Endothelial cell of umbilical vein (primary cell): ENCODE data around the gene ITGB2. TPM values are rescaled to one million over a fixed set of nuclear protein-coding genes. Genes with fewer than 3 reads are reported as not detected.

Experiments
- BruUV-seq: library from RNA; stranded (reverse); fragments of 400-500 nt; replicated peaks from 2 replicates; lab custom pipeline; 2021; lab: Mats Ljungman, UMichigan
- CTCF ChIA-PET: fragments of 300-600, 350-600 bp; sonication (Branson Sonifier 250); formaldehyde crosslinking; loops from one replicate; lab custom pipeline; 2021; ENCODE audit warnings: antibody characterized with exemption, inconsistent platforms; lab: Charles Lee
- POLR2A ChIA-PET: fragments of 300-600, 350-600 bp; sonication (Branson Sonifier 250); formaldehyde crosslinking; loops from one replicate; lab custom pipeline; 2021; ENCODE audit warnings: antibody characterized with exemption, inconsistent platforms; lab: Charles Lee
- DNase-seq: peaks from one replicate; pipeline ENCODE4 v3.0.0-alpha.2; 2011; ENCODE audit warnings: low read depth, low spot score
- FAIRE-seq: peaks from 2 replicates; lab custom pipeline; 2011; peaks lifted over from hg19 to GRCh38; lab: Jason Lieb, UNC
- H2AFZ ChIP-seq: 2 replicates; pipeline ENCODE4 v1.6.0; 2012; ENCODE audit warnings: low read depth, low read length, control low read depth, inconsistent platforms
- H3K27ac ChIP-seq: 2 replicates; pipeline ENCODE4 v1.5.1; 2011; ENCODE audit warnings: low read depth, mild to moderate bottlenecking, control low read depth, low read length, moderate library complexity; ENCODE audit not compliant: insufficient read depth
- H3K27me3 ChIP-seq, 2 experiments: 2 replicates each; pipeline versions ENCODE4 v1.6.0 to v1.6.1; 2011; ENCODE audit warnings: low read length in 2 of 2, mixed read lengths in 1 of 2; ENCODE audit not compliant: control insufficient read depth in 2 of 2, insufficient read depth in 2 of 2
- H3K36me3 ChIP-seq, 2 experiments: 2 replicates in 1 of 2; 3 replicates in 1 of 2; pipeline ENCODE4 v1.5.1; 2011; ENCODE audit warnings: low read length in 2 of 2, mild to moderate bottlenecking in 1 of 2, moderate library complexity in 1 of 2; ENCODE audit not compliant: control insufficient read depth in 2 of 2, insufficient read depth in 2 of 2; ENCODE audit errors: extremely low read depth in 1 of 2
- H3K4me1 ChIP-seq: 3 replicates; pipeline ENCODE4 v1.5.1; 2011; ENCODE audit warnings: mild to moderate bottlenecking, low read length; ENCODE audit not compliant: control insufficient read depth, insufficient read depth; ENCODE audit errors: extremely low read depth
- H3K4me2 ChIP-seq: 2 replicates; pipeline ENCODE4 v1.6.1; 2011; ENCODE audit warnings: low read length, control low read depth, mixed read lengths; ENCODE audit not compliant: insufficient read depth
- H3K4me3 ChIP-seq, 3 experiments: fragments of 200-600 bp in 1 of 3; sonication (generic), shearing (Covaris generic) in 1 of 3; replicated peaks in 1 of 3; 2 replicates each; pipeline ENCODE4 v1.5.1; 2011 to 2016; ENCODE audit warnings: control low read depth in 3 of 3, low read length in 3 of 3, mild to moderate bottlenecking in 2 of 3, inconsistent platforms in 1 of 3, low read depth in 1 of 3, moderate library complexity in 1 of 3; ENCODE audit not compliant: insufficient read depth in 1 of 3
- H3K79me2 ChIP-seq: 2 replicates; pipeline ENCODE4 v1.6.0; 2012; ENCODE audit warnings: low read length, inconsistent platforms; ENCODE audit not compliant: control insufficient read depth, insufficient read depth
- H3K9ac ChIP-seq: replicated peaks from 2 replicates; pipeline ENCODE3; 2011; ENCODE audit warnings: low read length, control low read depth; ENCODE audit not compliant: insufficient read depth; ENCODE audit errors: extremely low read depth
- H3K9me1 ChIP-seq: replicated peaks from 3 replicates; pipeline ENCODE4 v1.6.0; 2011; ENCODE audit warnings: mild to moderate bottlenecking, low read length; ENCODE audit not compliant: control insufficient read depth, insufficient read depth; ENCODE audit errors: extremely low read depth
- H3K9me3 ChIP-seq: replicated peaks from 2 replicates; pipeline ENCODE4 v1.5.1; 2012; ENCODE audit warnings: low read length, inconsistent platforms; ENCODE audit not compliant: control insufficient read depth, insufficient read depth
- H4K20me1 ChIP-seq: replicated peaks from 2 replicates; pipeline ENCODE3; 2011; ENCODE audit warnings: mild to moderate bottlenecking, low read length; ENCODE audit not compliant: control insufficient read depth, insufficient read depth; ENCODE audit errors: extremely low read depth
- CTCF ChIP-seq, 2 donors: IDR thresholded peaks; 1 replicate in 1 of 2; 2 replicates in 1 of 2; pipeline ENCODE4 v1.5.1; 2011; ENCODE audit warnings: low read length in 2 of 2, mild to moderate bottlenecking in 2 of 2, moderate library complexity in 2 of 2, control low read depth in 1 of 2, inconsistent platforms in 1 of 2, low read depth in 1 of 2; ENCODE audit not compliant: insufficient read depth in 1 of 2; ENCODE audit errors: extremely low read depth in 1 of 2
- EZH2 ChIP-seq: IDR thresholded peaks from 2 replicates; pipeline ENCODE4 v1.6.1; 2012; ENCODE audit warnings: borderline replicate concordance, low read depth, mild to moderate bottlenecking, moderate library complexity, low read length, inconsistent platforms; ENCODE audit not compliant: severe bottlenecking
- FOS ChIP-seq: IDR thresholded peaks from 2 replicates; pipeline ENCODE4 v1.6.1; 2011; ENCODE audit warnings: mild to moderate bottlenecking, low read length, moderate library complexity, borderline replicate concordance; ENCODE audit not compliant: insufficient read depth
- GATA2 ChIP-seq: IDR thresholded peaks from 2 replicates; pipeline ENCODE4 v1.7.0; 2011; ENCODE audit warnings: low read depth, mild to moderate bottlenecking, moderate library complexity, mixed read lengths, low read length; ENCODE audit not compliant: insufficient read length, insufficient read depth
- JUN ChIP-seq: IDR thresholded peaks from 2 replicates; pipeline ENCODE4 v1.6.1; 2011; ENCODE audit warnings: borderline replicate concordance, low read depth; ENCODE audit not compliant: insufficient read length, insufficient read depth
- MAX ChIP-seq: IDR thresholded peaks from 2 replicates; pipeline ENCODE4 v1.6.1; 2011; ENCODE audit not compliant: insufficient read depth, insufficient read length
- MYC ChIP-seq: IDR thresholded peaks from one replicate; pipeline ENCODE4 v1.6.1; 2011; ENCODE audit warnings: mild to moderate bottlenecking, low read depth, low read length
- POLR2A ChIP-seq: IDR thresholded peaks from 2 replicates; pipeline ENCODE4 v1.6.1; 2012; ENCODE audit warnings: low read depth, mild to moderate bottlenecking, control low read depth, low read length
- POLR2AphosphoS5 ChIP-seq: IDR thresholded peaks from 2 replicates; pipeline ENCODE4 v1.6.1; 2012; ENCODE audit warnings: low read depth, mild to moderate bottlenecking, control low read depth, low read length, moderate library complexity; ENCODE audit not compliant: insufficient read depth
- dilution Hi-C: fragments of 300-500 bp; cut with MboI; formaldehyde crosslinking; loops from one replicate; pipeline ENCODE4 v1.15.0; 2019; ENCODE audit warnings: low sequenced_read_pairs; ENCODE audit not compliant: extremely low pct_ligation_motif_present
- intact Hi-C: fragments of 100-400 bp; cut with micrococcal nuclease; formaldehyde crosslinking; loops from one replicate; pipeline ENCODE4 v1.10.0; 2022
- polyA plus RNA-seq, 4 experiments: library from polyadenylated mRNA; depleted of rRNA in 3 of 4; stranded (reverse) in 3 of 4; unstranded in 1 of 4; fragments of >200 nt; gene quantifications; 2 replicates each; pipeline versions ENCODE4 v1.2.1 to v1.2.3, GENCODE V29; 2011 to 2012; ENCODE audit warnings: missing spikeins in 1 of 4
- total RNA-seq: library from RNA; stranded (reverse); gene quantifications from 2 replicates; pipeline ENCODE4 v1.2.3, GENCODE V29; 2021

ITGB2 gene
- total and polyA plus RNA-seq, 2 donors (not counting 3 experiments of a cell fraction or from before 2014, with no cell fraction given) = 0.39 to 0.91 TPM

- Histone ChIP-seq H3K9me1 (no peaks in the 10 kb centered on the region), H3K27me3 (no peaks in the 10 kb centered on the region), H3K4me2 (no peak overlapping the region), H3K9ac (no peak overlapping the region), H2AFZ (no peak overlapping the region), H3K79me2 (no peaks in the 10 kb centered on the region), H3K27ac (no peak overlapping the region), H3K4me3 (no peak overlapping the region), H4K20me1 (no peaks in the 10 kb centered on the region), H3K9me3 (no peaks in the 10 kb centered on the region), H3K4me1 (peaks cover 12% of the 10 kb centered on the region), H3K36me3 (no peaks in the 10 kb centered on the region)
- dilution Hi-C loops (no loop called here), intact Hi-C loops (no loop called here)
- DNase-seq = no peak
- BruUV-seq = no TSS peak
- CTCF ChIA-PET = no interaction called here
- POLR2A ChIA-PET = no interaction called here
- no peak for TF ChIP-seq MYC
- TF ChIP-seq JUN = no peak
- TF ChIP-seq CTCF (IDR thresholded peaks at IDR 0.05; ENCODE audit: extremely low read depth in 1 of 2, insufficient read depth in 1 of 2, low read depth in 1 of 2, low read length in 2 of 2) = no peak
- TF ChIP-seq POLR2A = no peak
- no peak for TF ChIP-seq POLR2AphosphoS5
- TF ChIP-seq MAX = no peak
- no peak for TF ChIP-seq GATA2
- TF ChIP-seq EZH2 = no peak
- no peak for TF ChIP-seq FOS
- FAIRE-seq = no peak
Observed at GRCh38 chr21:44886113-44887075, 34.3 kb downstream of the ITGB2 start.
